Retinal pigment epithelial cell (primary cell): ENCODE measurements around the gene ZNF254.
"Not testable (repeated sequence)": the region's sequence is repeated elsewhere in the genome, so short reads cannot be mapped to it uniquely, and the experiment has no call there.

Experiments
- DNase-seq: peaks from one replicate; pipeline ENCODE4 v3.0.0-alpha.2; 2010; ENCODE audit warnings: low read depth
- H3K4me3 ChIP-seq: 2 replicates; pipeline ENCODE4 v1.5.1; 2011; ENCODE audit warnings: mild to moderate bottlenecking, low read length, control low read depth, moderate library complexity
- TF ChIP-seq, protein P1 (sequence below): conservative IDR thresholded peaks from 2 replicates; pipeline ENCODE4 v1.5.1; 2011; ENCODE audit warnings: low read depth, low read length, control low read depth, inconsistent platforms

ZNF254 gene

DNA sequence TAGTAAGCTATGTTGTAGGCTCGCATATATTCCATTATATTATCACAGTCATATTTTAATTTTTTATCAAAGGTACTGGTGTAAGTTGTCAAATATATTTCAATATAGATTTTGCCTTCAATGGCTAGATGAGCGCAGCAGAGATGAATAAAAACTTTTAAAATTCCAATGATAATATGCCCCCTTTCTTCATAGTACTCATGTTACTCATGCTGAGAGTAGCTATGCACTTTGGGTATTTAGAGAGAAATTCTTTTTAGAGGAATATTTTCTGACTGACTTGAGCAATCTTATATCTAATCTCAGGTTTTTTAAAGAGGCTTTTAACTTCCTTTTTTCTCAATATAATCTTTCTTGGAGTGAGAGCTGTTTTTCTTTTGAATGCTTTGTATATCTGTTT lies 11.4 kb downstream of the ZNF254 start:
- DNase-seq: no peak
- TF ChIP-seq, protein P1, sequence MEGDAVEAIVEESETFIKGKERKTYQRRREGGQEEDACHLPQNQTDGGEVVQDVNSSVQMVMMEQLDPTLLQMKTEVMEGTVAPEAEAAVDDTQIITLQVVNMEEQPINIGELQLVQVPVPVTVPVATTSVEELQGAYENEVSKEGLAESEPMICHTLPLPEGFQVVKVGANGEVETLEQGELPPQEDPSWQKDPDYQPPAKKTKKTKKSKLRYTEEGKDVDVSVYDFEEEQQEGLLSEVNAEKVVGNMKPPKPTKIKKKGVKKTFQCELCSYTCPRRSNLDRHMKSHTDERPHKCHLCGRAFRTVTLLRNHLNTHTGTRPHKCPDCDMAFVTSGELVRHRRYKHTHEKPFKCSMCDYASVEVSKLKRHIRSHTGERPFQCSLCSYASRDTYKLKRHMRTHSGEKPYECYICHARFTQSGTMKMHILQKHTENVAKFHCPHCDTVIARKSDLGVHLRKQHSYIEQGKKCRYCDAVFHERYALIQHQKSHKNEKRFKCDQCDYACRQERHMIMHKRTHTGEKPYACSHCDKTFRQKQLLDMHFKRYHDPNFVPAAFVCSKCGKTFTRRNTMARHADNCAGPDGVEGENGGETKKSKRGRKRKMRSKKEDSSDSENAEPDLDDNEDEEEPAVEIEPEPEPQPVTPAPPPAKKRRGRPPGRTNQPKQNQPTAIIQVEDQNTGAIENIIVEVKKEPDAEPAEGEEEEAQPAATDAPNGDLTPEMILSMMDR: no peak
- H3K4me3 ChIP-seq: no peak overlapping the region

DNA sequence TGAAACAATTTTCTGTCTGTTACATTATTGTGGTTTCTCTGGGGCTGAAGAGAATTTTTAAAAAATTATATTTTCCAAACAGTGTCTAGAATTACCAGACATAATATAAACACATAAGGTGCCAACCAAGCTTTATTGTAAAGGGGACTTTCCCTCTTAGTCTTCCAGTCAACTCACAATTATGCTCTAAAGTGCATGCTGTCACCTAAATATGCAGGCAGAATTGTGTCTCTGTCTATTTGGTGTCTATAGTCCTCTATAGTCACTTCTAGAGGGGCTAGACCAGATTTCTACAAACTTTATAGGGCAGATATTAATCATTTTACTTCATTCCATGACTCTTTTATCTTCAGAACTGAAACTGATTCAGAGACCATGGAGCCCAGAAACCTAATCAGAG lies 12.8 kb downstream of the ZNF254 start:
- DNase-seq: no peak
- no peak overlapping the region for H3K4me3 ChIP-seq
- TF ChIP-seq, protein P1: no peak

DNA sequence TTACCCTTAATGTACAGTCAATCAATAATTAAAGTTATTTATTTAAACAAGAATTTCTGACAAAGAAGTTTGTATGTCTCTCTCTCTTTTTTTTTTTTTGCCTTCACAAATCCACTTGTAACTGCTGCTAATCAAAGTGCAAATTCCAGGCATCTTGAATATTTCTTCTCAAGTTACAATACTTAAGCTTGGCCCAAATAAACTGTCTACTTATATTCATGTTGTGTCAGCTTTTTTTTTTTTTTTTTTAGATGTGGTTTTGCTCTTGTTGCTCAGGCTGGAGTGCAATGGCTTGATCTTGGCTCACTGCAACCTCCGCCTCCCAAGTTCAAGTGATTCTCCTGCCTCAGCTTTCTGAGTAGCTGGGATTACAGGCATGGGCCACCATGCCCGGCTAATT lies 13.6 kb downstream of the ZNF254 start:
- peak; percentile 34 for DNase-seq
- H3K4me3 ChIP-seq: not testable (repeated sequence)

DNA sequence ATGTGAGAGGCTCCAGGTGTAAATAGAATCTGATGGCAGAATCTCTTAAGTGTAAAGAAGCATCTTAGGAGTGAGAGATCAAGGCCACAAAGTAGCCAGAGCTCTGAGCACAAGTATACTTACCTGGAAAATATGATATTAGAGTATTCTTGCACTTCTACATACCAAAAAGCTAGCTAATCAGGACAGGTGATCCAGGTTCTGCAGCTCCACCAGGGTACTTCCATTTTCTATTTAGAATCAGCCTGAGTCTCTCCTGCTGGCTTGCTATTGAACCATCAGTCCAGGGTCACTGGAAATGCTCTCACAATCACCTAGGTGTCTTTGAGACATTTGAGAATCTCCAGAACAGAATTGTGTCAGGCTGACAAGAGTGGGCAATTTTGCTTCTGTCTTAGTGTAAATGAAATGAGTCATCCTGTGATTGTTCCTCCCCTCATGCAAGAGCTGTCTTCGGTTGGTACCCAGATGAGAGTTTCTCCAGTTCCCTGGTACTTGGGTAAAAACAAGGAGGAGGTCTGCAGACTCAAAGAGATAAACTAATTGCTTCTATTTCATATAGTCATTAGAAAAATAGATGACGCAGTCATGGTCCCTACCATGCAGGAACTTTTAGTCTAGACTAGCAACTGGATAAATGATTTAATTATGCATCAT lies 14.6 kb downstream of the ZNF254 start:
- TF ChIP-seq, protein P1: no peak
- H3K4me3 ChIP-seq: no peak overlapping the region
- DNase-seq: peak; percentile 7

DNA sequence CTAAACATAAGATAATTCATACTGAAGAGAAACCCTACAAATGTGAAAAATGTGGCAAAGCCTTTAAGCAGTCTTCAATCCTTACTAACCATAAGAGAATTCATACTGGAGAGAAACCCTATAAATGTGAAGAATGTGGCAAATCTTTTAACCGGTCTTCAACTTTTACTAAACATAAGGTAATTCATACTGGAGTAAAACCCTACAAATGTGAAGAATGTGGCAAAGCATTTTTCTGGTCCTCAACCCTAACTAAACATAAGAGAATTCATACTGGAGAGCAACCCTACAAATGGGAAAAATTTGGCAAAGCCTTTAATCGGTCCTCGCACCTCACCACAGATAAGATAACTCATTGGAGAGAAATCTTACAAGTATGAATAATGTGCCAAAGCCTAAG lies 40.6 kb downstream of the ZNF254 start:
- no peak for DNase-seq
- no peak overlapping the region for H3K4me3 ChIP-seq
- TF ChIP-seq, protein P1: no peak

DNA sequence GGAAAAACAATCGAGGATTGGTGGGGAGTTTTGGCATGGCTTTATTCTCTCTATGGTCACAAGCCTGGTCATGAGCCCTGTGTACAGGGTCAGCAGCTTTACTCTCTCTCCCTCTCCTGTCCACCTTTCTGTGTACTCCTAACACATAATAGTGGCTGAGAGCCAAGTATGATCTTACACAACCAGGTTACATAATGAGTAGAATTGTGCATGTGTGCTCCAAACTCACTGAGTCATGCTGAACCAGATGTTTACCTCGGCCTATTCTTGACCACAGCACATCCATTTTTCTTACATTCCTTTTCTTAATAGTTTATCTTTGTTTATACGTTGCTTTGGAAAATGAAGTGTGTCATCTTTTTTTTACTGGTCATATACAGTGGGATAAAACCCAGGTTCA lies 53.1 kb downstream of the ZNF254 start:
- DNase-seq: peak; percentile 6
- TF ChIP-seq, protein P1: no peak
- no peak overlapping the region for H3K4me3 ChIP-seq

DNA sequence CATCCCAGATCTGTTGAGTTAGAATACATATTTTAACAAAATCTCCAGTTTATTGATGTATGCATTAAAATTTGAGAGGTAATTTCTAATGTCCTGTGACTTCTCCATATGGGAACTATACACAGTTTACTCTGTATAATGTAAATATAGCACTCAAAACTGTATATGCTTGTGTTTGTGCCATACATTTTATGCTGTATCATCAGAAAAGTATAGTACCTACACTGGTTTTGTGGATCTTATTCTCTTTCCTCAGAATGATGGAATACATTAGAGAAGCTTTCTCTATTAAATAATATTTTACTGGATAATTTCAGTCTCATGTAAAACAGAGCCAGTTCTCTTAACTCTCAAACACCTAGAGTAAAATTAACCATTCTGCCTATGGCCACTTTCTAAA lies 53.6 kb downstream of the ZNF254 start:
- TF ChIP-seq, protein P1: no peak
- H3K4me3 ChIP-seq: no peak overlapping the region
- DNase-seq: no peak
